Renal cortex interstitium (tissue), 11 donors: ENCODE data around the gene SUSD4. TPM values are rescaled to one million over a fixed set of nuclear protein-coding genes. Genes with fewer than 3 reads are reported as not detected.

Source experiments
- DNase-seq, 11 donors: peaks; one replicate each; pipeline ENCODE4 v3.0.0-alpha.2; 2013; ENCODE audit warnings: low read depth in 9 of 11, low spot score in 4 of 11; ENCODE audit errors: extremely low read depth in 1 of 11
- polyA plus RNA-seq, 3 donors: library from polyadenylated mRNA; unstranded; fragments of 120-200 nt; gene quantifications; one replicate each; pipeline ENCODE4 v1.2.1, GENCODE V29; 2013; ENCODE audit not compliant: insufficient read length in 3 of 3

SUSD4 gene
- polyA plus RNA-seq, 3 donors, result 14.5 to 20.2 (median 16.2) TPM

DNA sequence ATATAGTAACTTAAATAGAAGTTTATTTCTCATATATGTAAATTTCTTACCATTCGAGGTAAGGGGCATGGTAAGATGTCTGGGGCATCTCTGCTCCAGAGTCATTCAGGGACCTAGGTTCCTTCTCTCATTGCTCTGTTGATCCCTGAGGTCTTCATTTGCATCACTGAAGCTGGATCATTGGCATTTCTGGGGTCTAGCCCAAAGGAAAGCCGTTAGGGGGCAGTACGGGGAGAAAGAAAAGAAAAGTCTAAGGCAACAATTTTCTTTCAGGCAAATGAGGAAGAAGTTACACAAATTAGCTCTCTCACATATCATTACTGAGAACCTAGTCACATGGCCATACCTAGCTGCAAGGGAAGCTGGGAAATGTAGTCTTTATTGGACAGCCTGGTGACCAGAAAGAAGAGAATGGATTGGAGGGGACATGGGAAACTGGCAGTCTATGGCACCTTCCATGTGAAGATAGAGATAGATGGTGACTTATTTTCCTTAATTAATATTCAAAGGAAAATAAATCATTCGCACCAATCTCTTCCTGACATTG lies 10.2 kb upstream of the SUSD4 start:
- DNase-seq, result no peak

DNA sequence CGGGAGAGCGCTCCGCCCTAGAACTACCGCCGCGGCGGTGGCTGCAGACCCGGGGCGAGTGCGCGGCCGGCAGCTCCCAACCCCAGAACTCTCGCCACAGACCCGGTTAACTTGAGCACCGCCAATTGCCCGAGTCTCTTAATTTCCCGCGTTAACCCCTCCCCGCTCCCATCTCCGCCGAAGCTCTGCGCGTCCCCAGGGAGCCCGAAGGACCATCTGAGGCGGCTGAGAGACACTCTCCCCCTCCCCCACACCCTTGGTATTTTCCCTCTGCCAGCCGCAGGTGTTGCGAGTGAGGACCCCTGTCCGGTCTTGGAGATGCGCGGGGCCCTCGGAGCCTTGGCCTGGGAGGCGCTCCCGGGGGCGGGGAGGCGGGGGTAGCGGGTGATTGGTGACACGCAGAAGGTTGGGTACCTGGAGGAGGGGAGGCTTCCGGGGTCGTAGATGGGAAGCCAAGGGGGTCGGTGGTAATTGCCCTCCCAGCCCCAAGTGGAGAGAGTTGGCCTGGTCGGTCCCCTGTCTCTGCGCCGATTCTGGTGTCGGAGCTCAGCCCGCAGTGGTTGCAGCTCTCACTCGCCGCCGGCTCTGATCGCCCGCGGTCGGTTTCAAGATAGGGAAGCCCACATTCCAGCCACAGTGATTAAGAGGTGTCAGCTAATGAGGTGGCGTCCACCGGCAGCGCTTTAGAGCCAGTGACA lies 858 bp upstream of the SUSD4 start:
- DNase-seq, result peak in 3 of 11 donors; percentile 5 to 12 (median 11)

DNA sequence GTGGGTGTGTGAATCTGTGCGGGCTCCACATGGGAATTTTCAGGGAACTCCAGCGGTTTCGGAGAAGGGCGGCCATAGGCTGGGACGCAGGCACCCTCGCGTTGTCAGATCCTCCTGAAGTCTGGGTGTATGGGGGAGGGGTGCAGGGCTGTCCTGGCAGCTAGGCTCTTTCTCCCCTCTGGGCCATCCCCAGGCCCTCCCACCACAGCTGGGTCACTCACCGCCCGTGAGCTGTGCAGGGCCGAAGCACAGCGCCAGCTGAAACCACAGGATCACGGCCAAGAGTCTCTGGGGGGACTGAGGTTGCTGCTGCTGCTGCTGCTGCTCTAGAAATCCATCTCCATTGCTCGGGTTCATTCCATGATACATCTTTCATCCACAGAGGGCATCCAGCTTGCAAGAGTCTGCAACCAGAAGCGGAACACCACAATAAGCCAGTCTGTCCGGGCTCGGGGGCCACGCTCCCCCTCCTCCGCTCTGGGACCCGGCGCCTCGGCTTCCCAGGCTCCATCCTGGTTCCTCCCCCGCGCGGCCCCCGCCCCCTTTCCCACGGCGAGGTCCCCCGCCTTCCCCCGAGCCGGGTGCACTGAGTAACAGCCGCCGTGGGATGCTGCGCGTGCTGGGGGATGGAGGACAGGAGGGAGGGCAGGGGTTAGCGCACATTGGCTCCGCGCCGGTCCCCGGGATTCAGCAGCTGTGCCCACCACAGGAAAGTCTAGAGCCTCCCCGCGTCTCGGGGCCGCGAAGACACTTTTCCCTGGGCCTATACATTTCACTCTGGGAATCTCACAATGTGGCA lies 720 bp downstream of the SUSD4 start:
- peak in 6 of 11 donors; percentile 11 to 26 (median 14) for DNase-seq

DNA sequence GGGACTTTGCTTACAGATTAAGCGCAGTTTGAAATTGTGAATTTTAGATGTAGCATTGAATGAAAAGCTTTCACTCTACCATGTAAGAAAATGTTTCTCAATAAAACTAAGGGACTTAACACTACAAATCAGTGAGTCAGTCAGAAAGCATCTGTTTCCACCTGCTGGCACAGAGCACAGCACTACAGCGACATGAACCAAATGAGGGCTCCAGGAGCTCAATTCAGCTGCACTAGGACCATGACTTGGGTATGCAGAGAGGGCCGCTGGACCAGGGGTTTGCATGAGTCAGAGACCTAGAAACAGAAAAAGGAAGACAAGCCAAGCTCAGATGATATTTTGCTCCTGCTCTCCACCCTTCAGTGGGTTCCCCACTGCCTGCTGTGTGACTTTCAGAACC lies 5.2 kb downstream of the SUSD4 start:
- no peak for DNase-seq

DNA sequence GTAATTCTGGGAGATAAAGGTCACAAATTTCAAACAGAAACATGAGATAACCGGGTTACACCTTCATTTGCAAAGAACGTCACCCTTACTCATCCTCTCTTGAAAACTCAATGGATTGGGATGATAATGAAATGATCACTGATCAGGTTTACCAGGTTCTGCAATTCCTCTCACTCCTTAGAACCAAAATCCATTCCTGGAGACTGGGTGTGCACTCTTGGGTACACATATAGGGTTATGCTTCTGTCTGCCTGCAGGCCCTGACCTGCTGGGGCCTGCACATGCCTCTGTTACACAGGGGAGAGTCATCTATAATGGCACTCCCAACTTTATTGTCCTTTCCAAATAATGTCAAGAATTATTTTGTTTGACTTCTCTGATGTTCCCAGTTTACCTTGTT lies 8.3 kb downstream of the SUSD4 start:
- DNase-seq, result no peak

DNA sequence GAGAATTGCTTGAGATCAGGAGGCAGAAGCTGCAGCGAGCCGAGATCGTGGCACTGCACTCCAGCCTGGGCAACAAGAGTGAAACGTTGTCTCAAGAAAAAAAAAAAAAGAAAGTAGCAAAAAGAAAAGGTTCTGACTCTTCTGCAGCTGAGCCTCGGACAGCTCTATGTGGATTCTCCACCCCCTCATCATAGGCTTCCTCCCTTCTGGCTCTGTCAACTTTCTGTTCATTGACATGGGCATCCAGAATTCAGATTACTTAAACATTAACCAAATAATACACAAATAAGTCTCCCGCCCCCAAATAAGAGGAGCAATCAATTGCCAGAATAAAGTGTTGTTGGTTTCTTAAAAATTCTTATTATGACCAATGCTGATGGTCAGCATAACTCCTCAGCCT lies 10.0 kb downstream of the SUSD4 start:
- no peak for DNase-seq

DNA sequence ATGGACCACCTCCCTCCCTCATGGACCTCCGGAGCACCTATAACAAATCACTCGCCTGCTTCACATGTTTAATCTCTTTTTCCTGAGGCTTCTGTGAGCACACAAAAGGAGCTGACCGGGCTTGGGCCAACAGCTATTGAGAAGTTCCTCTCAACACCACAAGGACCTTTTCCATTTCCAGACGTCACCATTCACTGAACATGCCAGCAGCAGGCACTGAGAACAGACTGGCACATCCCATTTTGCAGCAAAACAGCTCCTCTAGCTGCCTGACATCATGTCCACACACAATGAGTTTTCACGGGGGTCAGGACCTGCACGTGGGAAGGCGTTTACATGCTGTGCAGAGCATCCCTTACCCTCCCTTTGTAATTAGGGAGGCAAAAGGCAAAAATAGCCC lies 11.0 kb downstream of the SUSD4 start:
- DNase-seq, result no peak

DNA sequence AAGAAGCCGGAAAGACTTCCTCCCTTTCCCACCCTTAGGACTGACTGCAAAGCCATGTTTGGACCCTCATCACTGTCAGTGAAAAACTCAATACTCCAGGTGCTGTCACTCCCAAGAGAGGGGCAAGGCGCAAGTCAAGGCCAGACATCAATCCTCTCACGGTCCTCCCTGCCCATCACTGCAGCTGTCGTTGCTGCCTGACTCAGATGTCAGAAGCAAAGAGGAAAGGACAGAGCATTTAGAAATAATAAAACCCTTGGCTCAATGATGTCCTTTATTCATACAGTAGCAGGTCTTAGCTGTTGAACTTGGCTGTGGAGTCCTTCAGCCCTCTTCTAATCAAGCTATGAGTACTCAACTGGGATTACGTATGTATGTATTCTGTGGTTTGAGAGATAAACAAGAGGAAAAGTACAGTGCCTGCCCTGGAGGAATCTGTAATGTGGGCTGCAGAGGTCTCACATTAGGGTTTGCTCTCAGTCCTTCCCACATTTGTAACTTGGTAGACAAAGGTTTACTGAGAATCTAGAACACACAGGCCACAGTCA lies 13.5 kb downstream of the SUSD4 start:
- no peak for DNase-seq

DNA sequence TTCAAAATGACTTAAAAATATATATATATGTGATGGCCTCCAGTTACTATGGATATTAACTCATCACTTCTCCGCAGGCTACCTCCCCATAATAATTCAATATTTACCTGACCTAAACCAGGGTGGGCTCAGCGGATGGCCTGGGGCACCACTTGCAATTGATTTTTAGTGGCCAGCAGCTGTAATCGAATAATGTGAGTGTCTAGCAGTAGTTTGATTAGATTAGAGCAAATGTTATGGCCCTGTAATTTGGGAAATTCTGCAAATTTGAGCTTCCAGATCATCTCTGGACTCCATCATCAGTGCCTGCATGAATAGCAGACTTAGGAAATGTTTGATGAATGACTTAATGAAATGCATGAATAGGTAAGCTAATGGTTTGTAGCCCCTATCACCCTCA lies 14.7 kb downstream of the SUSD4 start:
- DNase-seq, result no peak

DNA sequence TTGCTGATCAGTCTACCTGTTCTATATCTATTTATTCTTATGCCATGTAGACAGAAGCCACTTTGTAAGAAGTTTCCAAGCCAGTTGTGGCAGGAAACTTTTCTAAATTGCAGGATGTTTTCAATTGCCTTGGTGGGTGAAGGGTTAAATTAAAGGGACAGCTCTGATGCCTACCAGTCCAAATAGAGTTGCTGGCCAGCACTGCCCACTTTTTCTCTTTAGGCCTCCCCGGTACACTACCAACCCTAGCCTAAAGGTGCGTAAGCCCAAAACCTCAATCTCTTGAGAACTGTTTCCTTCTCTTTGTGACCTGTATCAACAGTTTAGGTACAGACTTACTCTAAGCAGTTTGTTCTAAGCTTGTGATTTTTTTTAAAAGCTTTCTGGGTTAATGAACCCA lies 15.5 kb downstream of the SUSD4 start:
- no peak for DNase-seq

DNA sequence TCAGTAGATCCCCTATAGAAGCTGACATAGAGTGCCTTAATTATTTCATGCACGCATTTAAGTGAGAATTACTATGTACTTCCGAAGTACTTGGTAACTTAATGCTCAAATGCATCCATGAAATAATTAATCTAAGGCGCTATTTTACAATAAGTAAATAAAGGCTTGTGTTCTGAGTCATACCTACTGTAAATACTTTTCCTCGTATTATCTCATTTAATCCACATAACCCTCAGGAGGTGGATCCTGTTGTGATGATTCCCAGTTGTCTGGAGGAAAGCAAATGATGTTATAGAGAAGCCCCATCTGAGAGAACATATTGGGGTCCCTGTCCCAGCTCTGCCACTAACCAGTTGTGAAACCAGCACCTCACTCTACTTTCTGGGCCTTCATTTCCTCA lies 16.4 kb downstream of the SUSD4 start:
- no peak for DNase-seq

DNA sequence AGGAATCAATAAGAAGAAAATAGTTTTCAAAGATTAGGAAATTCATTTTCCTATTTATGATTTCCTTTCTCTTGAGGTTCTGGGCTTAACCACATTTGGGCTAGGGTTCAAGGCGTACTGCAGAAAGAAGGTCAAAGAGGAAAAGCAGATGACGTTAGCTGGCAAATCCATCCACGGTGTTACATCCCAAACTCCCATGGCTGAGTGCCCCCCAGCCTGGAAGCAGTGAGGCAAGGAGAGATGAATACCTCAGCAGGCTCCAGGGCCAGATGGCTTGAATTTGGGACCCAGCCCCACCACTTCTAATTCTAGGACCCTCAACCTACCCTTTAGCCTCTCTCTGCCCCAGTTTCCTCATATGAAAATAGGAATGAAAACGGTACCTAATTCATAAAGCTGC lies 17.7 kb downstream of the SUSD4 start:
- no peak for DNase-seq

DNA sequence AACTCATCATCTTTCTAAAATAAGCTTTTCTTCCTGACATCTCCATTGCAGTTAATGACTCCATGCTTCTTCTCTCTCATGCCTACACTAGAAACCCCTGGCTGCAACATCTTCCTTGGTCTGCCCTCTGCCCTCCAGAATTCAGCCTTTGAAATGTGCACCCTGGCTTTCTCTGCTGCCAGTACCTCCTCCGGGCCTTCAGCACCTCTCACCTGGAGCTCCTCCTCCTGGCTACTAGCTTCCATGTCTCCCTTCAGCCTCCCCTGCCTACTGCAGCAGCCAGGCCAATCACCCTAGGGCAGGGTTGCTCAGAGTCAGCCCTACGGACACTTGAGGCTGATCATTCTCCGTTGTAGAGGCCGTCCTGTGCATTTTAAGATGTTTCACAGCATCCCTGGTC lies 18.3 kb downstream of the SUSD4 start:
- no peak for DNase-seq

DNA sequence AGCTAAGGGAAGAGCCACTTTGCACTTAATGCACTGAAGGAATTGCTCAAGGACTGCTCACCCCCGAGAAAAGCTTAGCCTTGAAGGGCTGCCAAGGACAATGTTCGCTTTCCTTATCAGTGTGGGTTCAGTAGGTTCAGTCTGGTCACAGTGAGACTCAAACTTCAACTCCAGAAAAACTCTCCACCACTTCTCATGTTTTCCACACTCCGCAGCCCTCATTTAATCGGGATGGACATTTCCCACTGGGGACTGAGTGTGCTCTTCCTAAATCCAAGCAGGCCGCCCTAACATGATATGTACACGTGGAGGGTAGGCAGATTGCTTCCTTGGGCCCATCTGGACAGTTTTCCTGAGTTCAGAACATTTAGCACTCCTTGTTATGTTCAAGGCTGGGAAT lies 19.5 kb downstream of the SUSD4 start:
- no peak for DNase-seq

DNA sequence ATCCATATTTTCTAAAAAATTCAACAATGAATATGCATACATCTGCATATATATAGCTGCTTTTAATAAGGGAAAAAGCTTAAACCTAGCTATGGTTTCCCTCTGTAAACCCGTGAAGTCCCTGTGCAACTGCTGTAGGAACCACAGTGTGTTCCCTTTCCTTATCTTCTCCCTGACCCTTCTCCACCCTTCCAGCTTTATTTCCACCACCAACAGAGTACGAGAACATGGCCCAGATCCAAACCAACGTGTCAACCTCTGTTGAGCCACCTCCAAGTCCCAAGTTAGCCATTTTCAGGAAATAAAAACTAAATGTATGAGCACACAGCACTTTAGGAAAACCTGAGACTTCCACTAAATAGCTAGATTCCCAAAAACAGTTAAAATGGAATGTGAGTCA lies 20.3 kb downstream of the SUSD4 start:
- no peak for DNase-seq

DNA sequence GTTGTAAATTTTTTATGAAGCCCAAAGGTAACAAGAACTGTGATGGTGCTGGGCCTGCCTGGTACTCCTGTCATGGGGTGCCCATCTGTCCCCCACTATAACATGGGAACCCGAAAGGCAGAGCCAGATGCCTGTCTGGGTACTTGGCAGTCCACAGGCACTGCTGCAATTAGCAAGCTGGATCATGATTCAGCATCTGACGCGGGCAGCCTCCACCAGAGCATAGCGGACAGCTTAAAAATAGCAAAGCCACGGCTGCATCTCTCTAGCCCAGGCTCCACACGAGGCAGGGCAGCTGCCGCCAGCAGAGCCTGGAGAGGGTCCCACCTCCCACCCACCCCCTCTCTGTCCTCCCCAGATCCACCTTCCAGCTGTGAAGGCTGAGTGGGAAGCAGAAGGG lies 22.9 kb downstream of the SUSD4 start:
- DNase-seq, result peak in 1 of 11 donors; percentile 43

DNA sequence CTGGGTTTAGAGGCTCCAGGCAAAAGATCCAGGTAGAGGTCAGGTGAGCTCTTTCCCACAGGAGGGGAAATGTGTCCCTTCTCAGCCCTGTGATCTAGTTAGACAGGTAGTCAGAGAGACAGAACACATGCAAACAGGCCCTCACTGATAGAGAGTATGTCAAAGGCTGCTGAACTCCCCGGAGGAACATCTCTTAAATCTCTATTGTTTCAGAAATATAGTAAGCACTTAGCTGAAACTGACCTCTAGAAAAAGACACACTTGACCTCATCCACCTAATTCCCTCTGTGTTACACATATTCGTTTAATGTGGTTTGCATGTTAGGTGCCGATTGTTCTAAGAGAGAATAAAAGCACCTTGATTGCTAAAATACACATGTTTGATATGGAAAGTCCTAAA lies 23.3 kb downstream of the SUSD4 start:
- no peak for DNase-seq

DNA sequence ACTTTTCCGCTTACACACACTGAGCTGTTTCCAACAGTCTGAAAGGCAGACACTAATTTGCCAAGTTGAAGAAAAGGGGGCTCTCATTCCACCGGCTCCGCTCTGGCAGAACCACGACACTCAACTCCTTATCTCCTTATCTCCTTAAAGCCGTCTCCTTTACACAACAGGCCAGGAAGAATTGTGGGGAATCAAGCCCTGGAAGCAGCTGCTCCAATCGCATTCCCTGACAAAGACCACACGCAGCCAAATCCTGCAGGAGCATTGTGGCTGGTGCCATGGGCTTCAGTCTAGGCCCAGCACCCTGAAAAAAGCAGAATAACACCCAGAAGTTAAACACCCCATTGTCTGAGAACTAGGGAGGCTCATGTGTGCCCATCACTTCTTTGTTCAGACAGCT lies 24.1 kb downstream of the SUSD4 start:
- no peak for DNase-seq

DNA sequence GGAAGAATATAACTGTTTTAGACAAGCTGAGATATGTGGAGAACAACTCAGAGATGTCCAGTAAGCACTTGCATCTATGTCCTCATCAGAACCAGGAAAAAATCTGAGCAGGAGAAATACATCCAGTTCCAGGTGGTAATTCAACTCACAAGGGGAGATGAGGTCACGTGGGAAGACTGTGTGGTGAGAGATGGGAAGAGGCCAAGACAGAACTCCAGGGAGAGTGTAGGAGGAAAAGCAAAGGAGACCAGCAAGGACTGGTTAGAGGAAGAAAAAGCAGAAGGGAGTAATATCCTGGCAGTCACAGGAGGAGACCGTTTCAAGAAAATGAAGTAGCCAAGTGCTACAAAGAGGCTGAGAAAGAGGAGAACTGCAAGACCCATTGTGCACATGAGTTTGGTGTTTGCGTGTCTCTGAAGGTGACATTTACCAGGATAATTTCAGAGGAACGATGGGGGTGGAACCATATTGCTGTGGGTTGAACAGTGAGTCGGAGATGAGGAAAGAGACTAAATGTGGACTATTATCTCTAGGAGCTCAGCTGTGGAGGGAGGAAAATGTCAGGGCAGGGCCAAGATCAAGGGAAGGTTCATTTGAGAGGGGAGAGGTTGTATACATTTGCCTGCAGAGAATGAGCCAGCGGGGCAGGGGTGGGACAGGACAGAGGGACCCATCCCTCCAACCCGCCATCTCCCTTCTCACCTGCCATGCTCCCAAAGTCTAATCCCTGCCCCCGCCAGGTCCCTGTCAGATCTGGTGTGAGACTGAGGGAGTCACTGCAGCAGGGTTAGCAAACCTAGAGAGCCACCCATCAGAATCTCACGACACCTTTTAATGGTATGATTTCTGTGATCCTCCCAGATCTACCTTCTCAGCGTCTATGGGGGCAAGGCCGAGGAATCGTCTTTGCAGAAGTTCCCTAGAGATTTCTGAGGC lies 24.9 kb downstream of the SUSD4 start:
- no peak for DNase-seq
